ENCODE data around the gene GTPBP3.
A peak's percentile ranks its signal among the peaks of the same experiment; 100 is the strongest.

Gene GTPBP3

GRCh38 chr19:17304386-17305215, 32.8 kb upstream of the GTPBP3 start:
- no peak overlapping the region for H3K4me3 ChIP-seq (ENCODE audit: low read depth, low read length)

GRCh38 chr19:17305216-17305516, 32.2 kb upstream of the GTPBP3 start:
- peak overlapping the region; percentile 82 for H3K4me3 ChIP-seq (ENCODE audit: low read depth, low read length)
- no peak for TF ChIP-seq CTCF (IDR thresholded peaks at IDR 0.05; ENCODE audit: low read depth, low read length)

More at GRCh38 chr19:17304386-17305215, 32.8 kb upstream of the GTPBP3 start:
- no peak for TF ChIP-seq CTCF (IDR thresholded peaks at IDR 0.05; ENCODE audit: low read depth, low read length)

- TF ChIP-seq CTCF (IDR thresholded peaks at IDR 0.05; ENCODE audit: low read depth, low read length): peak; percentile 56
- H3K4me3 ChIP-seq (ENCODE audit: low read depth, low read length): peak within 1 kb of the TSS; percentile 82
Observed at GRCh38 chr19:17305517-17306284, 31.7 kb upstream of the GTPBP3 start, which contains the start of gene MRPL34. TSS of gene MRPL34 (plus strand) at chr19:17305872. CDS start at chr19:17305893, 21 bp downstream.

GRCh38 chr19:17306285-17306714, 31.1 kb upstream of the GTPBP3 start:
- TF ChIP-seq CTCF (IDR thresholded peaks at IDR 0.05; ENCODE audit: low read depth, low read length): no peak
- H3K4me3 ChIP-seq (ENCODE audit: low read depth, low read length): peak overlapping the region; percentile 82

GRCh38 chr19:17307876-17308377, 29.4 kb upstream of the GTPBP3 start:
- TF ChIP-seq CTCF (IDR thresholded peaks at IDR 0.05; ENCODE audit: low read depth, low read length): no peak
- H3K4me3 ChIP-seq (ENCODE audit: low read depth, low read length): no peak overlapping the region

- no peak for TF ChIP-seq CTCF (IDR thresholded peaks at IDR 0.05; ENCODE audit: low read depth, low read length)
- H3K4me3 ChIP-seq (ENCODE audit: low read depth, low read length): peak within 1 kb of the TSS; percentile 99
Observed at GRCh38 chr19:17309198-17309964, 28.0 kb upstream of the GTPBP3 start, which contains the start of gene DDA1. TSS of gene DDA1 (plus strand) at chr19:17309563. CDS start at chr19:17309655, 92 bp downstream.

All from WI38 (cell line).